NCI-H774 (cell line): ENCODE results near the gene LRRC75B.
A peak's percentile ranks its signal among the peaks of the same experiment; 100 is the strongest.

Experiments used
- DNase-seq: peaks from one replicate; lab custom pipeline; 2025; lab: John Stamatoyannopoulos, UW

Gene LRRC75B

DNA sequence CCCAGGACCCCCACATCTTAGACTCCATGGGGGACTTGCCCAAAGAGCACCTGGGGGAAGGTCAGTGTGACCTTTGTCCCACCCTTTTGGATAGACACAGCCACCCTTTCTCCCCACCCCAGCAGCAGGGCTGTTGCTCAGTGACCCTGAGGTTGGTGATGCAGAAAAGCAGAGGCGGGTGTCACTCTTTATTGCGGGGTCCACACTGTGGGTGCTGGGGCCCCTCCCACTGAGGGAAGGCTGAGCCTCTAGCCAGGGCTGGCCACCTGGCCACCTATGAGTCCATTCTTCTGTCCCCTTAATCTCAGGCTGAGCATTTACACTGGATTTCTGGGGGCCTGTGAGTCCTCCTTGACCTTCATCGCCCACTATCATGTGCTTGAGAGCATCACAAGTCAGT lies 7.4 kb downstream of the LRRC75B start:
- DNase-seq = no peak

GRCh38 chr22:24584871-24585411 lies 7.9 kb downstream of the LRRC75B start:
- DNase-seq = no peak

- no peak for DNase-seq
Observed at GRCh38 chr22:24584166-24584790, 8.6 kb downstream of the LRRC75B start.

GRCh38 chr22:24583221-24584165 lies 9.4 kb downstream of the LRRC75B start:
- DNase-seq = no peak

- DNase-seq = no peak
Observed at GRCh38 chr22:24582056-24582814, 10.6 kb downstream of the LRRC75B start.

- no peak for DNase-seq
Observed at GRCh38 chr22:24580276-24580675, 12.6 kb downstream of the LRRC75B start.

DNA sequence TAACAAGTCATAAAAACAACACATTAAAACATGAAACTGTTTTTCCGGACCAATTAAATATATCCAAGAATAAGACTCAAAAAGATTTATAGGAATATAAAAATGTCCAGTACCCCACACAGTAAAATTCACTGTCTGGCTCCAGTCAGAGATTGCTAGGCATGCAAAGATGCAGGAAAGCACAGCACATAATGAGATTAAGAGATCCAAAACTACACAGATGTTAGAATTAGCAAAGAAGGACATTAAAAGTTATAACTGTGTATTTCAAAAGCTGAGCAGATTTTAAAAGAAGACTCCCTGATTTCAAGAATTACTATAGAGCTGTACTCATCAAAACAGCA lies 13.6 kb downstream of the LRRC75B start:
- DNase-seq = no peak

DNA sequence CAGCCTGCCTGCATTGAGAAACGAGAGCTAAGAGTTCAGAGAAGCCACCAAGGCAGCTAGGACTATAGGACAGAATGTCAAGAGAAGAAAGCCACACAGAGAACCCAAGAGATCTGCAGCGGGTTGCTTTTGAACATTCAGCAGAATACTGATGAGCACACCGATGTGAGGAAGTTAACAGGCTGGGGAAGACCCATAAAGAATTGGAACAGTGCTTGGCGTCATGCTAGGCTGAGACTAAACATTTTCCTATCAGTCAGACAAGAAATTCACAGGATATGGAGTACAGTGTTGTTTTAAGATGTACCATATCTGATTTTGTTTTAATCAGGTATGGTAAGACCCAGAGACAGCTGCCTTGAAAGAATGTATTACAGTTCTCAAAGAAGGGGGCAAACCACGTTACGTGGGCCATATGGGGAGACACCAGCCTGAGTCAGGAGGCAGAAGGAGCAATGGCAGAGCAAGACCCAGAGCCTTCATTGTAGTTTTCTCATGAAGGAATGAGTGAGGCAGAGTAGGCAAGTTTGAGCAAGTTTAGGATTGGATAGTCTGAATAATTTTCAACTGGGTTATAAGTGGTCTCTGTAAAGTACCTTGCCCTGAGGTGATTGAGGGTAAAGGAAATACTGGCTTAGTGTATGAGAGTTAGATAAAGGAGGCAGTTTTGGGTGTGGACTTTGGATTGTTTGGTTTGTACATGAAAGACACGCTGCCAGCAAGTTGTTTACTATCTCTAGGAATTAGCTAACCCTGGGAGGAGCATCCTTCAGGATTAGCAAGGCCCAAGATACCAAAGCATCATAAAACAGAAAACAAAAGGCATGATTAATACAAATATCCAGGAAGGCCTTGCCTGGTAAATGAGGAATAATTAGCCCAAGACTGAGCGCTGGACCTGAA lies 14.3 kb downstream of the LRRC75B start:
- DNase-seq = no peak

DNA sequence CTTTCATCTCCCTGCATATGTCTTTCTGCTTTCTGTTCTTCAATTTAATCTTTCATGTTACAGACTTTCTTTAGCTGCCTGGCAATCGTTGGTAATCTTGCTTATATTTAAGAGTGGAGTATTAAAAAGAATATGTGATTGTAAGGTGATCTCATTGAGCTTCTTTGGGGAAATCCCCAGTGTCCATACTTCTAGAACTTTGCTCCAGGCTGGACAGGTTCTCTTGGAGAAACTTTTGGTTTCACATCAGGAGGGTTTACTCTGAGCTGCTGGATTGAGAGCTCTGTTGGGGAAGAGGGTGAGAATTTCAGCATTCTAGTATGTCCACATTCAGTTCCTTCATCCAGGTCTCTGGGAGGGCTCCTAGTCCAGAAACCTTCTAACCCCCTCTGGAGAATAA lies 16.1 kb downstream of the LRRC75B start:
- no peak for DNase-seq

DNA sequence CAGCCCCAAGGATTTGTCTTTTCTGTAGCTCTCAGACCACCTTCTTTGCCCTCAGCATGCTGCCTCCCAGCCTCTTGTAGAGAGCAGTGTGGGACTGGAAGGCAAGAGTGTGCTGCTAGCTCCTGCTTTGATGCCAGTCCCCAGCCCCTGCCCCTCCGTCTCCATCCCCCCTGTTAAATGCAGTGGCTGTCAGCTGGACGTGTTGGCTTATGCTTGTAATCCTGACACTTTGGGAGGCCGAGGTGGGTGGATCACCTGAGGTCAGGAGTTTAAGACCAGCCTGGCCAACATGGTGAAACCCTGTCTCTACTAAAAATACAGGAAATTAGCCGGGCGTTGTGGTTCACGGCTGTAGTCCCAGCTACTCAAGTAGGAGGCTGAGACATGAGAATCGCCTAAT lies 21.6 kb downstream of the LRRC75B start:
- DNase-seq = no peak

DNA sequence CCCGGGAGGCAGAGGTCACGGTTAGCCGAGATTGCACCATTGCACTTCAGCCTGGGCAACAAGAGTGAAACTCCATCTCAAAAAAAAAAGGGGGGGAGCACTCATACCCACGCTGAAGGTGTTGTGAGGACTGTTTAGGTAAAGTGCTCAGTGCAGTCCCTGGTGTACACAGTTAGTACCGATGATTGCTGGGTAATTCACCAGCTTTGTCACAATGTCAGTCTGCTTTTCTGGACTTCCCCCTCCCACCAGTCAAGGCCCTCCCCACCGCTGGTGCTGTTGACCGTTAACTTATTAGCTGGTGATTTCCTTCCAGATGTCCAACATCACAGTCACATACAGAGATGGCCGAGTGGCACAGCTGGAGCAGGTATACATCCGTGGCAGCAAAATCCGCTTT lies 25.2 kb downstream of the LRRC75B start:
- DNase-seq = no peak

- no peak for DNase-seq
Observed at GRCh38 chr22:24566899-24567511, 25.9 kb downstream of the LRRC75B start.

DNA sequence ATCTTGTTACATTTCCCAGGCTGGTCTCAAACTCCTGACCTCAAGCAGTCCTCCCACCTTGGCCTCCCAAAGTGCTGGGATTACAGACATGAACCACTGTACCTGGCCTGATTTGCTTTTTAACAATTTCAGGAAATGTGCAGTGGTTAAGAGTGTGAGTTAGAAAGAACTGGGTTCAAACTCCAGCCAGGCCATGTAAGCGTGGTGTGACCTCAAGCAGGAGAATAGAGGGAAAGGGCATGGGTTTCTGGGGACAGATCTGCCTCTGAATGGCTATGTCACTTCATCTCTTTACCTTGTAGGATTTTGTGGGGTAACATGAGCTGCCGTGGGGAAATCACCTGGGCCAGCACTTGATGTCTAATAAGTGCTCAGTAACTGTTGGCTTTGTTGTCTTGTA lies 27.8 kb downstream of the LRRC75B start:
- DNase-seq = no peak

DNA sequence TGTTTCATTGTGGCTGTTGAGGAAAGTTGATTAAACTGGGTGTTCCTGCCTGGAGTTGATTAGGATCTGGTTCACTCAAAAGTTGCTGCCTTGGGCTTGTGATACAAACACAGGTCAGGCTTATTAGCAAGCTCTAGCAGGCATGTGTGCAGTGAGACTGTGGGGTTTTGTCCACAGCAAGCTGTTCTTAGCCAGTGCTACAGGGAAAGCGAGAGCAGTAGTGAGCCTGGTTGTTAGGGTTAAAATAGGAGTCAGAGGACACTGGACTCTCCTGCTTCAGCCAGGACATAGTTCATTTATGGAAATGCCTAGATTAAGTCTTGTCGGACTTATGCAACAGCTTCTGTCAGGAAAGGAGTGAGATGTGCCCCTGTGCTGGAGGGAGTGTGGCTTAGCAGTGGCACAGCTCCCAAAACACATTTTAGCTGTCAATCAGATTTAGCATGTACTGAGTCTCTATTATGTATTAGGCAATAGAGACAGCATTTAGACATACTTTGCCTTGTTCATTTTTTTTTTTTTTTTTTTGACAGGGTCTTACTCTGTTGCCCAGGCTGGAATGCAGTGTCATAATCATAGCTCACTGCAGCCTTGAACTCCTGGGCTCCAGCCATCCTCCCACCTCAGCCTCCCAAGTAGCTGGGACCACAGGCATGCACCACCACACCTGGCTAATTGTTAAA lies 28.4 kb downstream of the LRRC75B start:
- DNase-seq = no peak

- no peak for DNase-seq
Observed at GRCh38 chr22:24563246-24563645, 29.6 kb downstream of the LRRC75B start.

GRCh38 chr22:24559471-24559870 lies 33.4 kb downstream of the LRRC75B start:
- no peak for DNase-seq

- DNase-seq = peak; percentile 97
Observed at GRCh38 chr22:24555165-24556039, 37.5 kb downstream of the LRRC75B start, which contains the start of gene SNRPD3. SNRPD3 (plus strand) TSS chr22:24555999; CDS start chr22:24557675, 1,676 bp downstream.

DNA sequence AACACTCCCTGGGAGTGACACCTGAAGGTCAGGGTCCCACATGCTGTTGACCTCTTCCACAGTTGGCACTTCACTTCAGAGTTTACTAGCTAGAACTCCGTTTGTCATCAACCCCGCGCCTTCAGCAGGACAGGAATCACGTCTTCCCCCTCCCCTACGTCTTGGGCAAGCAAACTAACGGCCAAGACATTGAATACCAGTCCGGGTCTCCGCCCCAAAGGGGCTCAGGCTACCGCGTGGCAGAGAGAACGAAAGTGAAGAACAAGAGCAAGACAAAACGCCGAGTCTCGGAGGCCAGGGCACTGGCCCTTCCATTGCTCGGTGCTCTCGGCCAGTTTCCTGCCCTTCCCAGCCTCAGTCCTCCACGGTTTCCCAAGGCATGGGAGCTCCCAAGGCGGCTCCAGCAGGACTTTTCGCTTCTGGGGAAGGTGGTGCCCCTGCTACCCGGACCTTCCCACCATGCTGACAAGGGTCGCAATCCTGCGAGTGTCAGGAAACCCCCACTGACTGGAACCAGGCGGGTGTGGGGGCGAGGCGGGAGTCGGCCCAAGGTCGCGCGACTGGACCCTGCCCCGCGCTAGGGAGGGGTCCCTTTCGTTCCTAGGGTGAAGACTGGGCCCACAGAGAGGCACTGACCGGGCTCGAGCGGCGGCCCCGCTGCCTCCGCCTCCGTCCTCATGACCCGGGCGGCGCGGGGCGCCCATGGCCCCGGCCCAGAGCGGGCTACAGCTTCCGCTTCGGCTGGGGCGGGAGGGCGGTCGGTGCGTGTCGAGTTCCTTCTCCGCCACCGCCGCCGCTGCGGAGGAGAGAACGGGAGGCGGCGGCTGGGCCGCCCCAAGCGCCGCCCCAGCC lies 38.3 kb downstream of the LRRC75B start, which contains the start of gene GUCD1:
Gene GUCD1, minus strand, starts transcription at position 826 of the 852 bp plus-strand sequence. Its CDS starts 147 bp downstream, at position 679.
- no peak for DNase-seq
